H9 (cell line): ENCODE data around the gene PHTF1. TPM values are rescaled to one million over a fixed set of nuclear protein-coding genes. Genes with fewer than 3 reads are reported as not detected.

Source experiments
- DNase-seq: peaks from one replicate; pipeline ENCODE4 v3.0.0-alpha.2; 2017
- H2AFZ ChIP-seq: one replicate; pipeline ENCODE4 v1.6.1; 2013; ENCODE audit warnings: mild to moderate bottlenecking, low read length, control low read depth, moderate library complexity
- H2AK5ac ChIP-seq: 2 replicates; pipeline ENCODE4 v1.6.1; 2013; ENCODE audit warnings: low read length, control low read depth, mixed read lengths; ENCODE audit not compliant: insufficient read length
- H2BK120ac ChIP-seq: one replicate; pipeline ENCODE4 v1.6.1; 2013; ENCODE audit warnings: low read depth, mild to moderate bottlenecking, low read length, control low read depth, inconsistent platforms; ENCODE audit not compliant: poor library complexity, severe bottlenecking
- H2BK12ac ChIP-seq: 2 replicates; pipeline ENCODE4 v1.6.1; 2013; ENCODE audit warnings: low read length, control low read depth, mixed read lengths, low read depth; ENCODE audit not compliant: insufficient read length
- H2BK15ac ChIP-seq: 2 replicates; pipeline ENCODE4 v1.6.1; 2013; ENCODE audit warnings: low read depth, low read length, control low read depth
- H2BK20ac ChIP-seq: one replicate; pipeline ENCODE4 v1.6.1; 2013; ENCODE audit warnings: low read depth, mild to moderate bottlenecking, low read length, control low read depth, inconsistent platforms; ENCODE audit not compliant: poor library complexity, severe bottlenecking
- H2BK5ac ChIP-seq: 2 replicates; pipeline ENCODE4 v1.6.1; 2013; ENCODE audit warnings: low read length, control low read depth, mixed read lengths; ENCODE audit not compliant: insufficient read length
- H3K14ac ChIP-seq: 2 replicates; pipeline ENCODE4 v1.6.1; 2013; ENCODE audit warnings: low read length, control low read depth; ENCODE audit not compliant: insufficient read depth
- H3K18ac ChIP-seq: 2 replicates; pipeline ENCODE4 v1.6.1; 2013; ENCODE audit warnings: low read depth, mild to moderate bottlenecking, mixed read lengths, low read length, control low read depth; ENCODE audit not compliant: insufficient read length
- H3K23ac ChIP-seq: 2 replicates; pipeline ENCODE4 v1.6.1; 2013; ENCODE audit warnings: low read length, control low read depth, mixed read lengths, low read depth; ENCODE audit not compliant: insufficient read length
- H3K23me2 ChIP-seq: 2 replicates; pipeline ENCODE4 v1.6.1; 2013; ENCODE audit warnings: low read depth, mild to moderate bottlenecking, mixed read lengths, low read length, control low read depth; ENCODE audit not compliant: insufficient read length, poor library complexity, severe bottlenecking
- H3K27ac ChIP-seq: 2 replicates; pipeline ENCODE4 v1.5.1; 2013; ENCODE audit warnings: low read length, control low read depth, mixed read lengths, low read depth; ENCODE audit not compliant: insufficient read length
- H3K27me3 ChIP-seq: 2 replicates; pipeline ENCODE4 v1.6.1; 2013; ENCODE audit warnings: low read length, control low read depth, inconsistent platforms; ENCODE audit not compliant: insufficient read depth
- H3K4ac ChIP-seq: 2 replicates; pipeline ENCODE4 v1.6.1; 2013; ENCODE audit warnings: low read depth, mild to moderate bottlenecking, control low read depth, inconsistent platforms, low read length, moderate library complexity
- H3K4me1 ChIP-seq: 2 replicates; pipeline ENCODE4 v1.6.1; 2013; ENCODE audit warnings: low read length, control low read depth, inconsistent platforms; ENCODE audit not compliant: insufficient read depth
- H3K4me2 ChIP-seq: 2 replicates; pipeline ENCODE4 v1.6.1; 2013; ENCODE audit warnings: low read length, control low read depth, mixed read lengths; ENCODE audit not compliant: insufficient read length, insufficient read depth
- H3K56ac ChIP-seq: 2 replicates; pipeline ENCODE4 v1.6.1; 2013; ENCODE audit warnings: low read depth, mild to moderate bottlenecking, mixed read lengths, low read length, control low read depth; ENCODE audit not compliant: insufficient read length
- H3K79me1 ChIP-seq: 2 replicates; pipeline ENCODE4 v1.6.1; 2013; ENCODE audit warnings: low read depth, mild to moderate bottlenecking, moderate library complexity, low read length, control low read depth, inconsistent platforms; ENCODE audit not compliant: insufficient read depth, poor library complexity, severe bottlenecking
- H3K79me2 ChIP-seq: 2 replicates; pipeline ENCODE4 v1.6.1; 2013; ENCODE audit warnings: low read length, control low read depth, inconsistent platforms; ENCODE audit not compliant: insufficient read depth
- H3K9ac ChIP-seq: 2 replicates; pipeline ENCODE4 v1.6.1; 2013; ENCODE audit warnings: low read length, control low read depth, mixed read lengths; ENCODE audit not compliant: insufficient read length; ENCODE audit errors: extremely low read depth
- H3K9me3 ChIP-seq: one replicate; pipeline ENCODE4 v1.6.1; 2013; ENCODE audit warnings: low read depth, low read length, inconsistent platforms; ENCODE audit not compliant: control insufficient read depth
- H3T11ph ChIP-seq: one replicate; pipeline ENCODE4 v1.6.1; 2013; ENCODE audit warnings: mild to moderate bottlenecking, low read length, control low read depth, inconsistent platforms
- H4K20me1 ChIP-seq: one replicate; pipeline ENCODE4 v1.6.1; 2013; ENCODE audit not compliant: control insufficient read depth, insufficient read length, insufficient read depth
- H4K5ac ChIP-seq: 2 replicates; pipeline ENCODE4 v1.6.1; 2013; ENCODE audit warnings: low read depth, mild to moderate bottlenecking, mixed read lengths, low read length, control low read depth; ENCODE audit not compliant: insufficient read length
- H4K8ac ChIP-seq: replicated peaks from 2 replicates; pipeline ENCODE4 v1.6.1; 2013; ENCODE audit warnings: low read length, control low read depth, mixed read lengths, low read depth; ENCODE audit not compliant: insufficient read length
- H4K91ac ChIP-seq: 2 replicates; pipeline ENCODE4 v1.6.1; 2013; ENCODE audit warnings: low read depth, mild to moderate bottlenecking, moderate library complexity, mixed read lengths, low read length, control low read depth; ENCODE audit not compliant: insufficient read length
- H3K27ac Mint-ChIP-seq, 3 experiments: 2 replicates in 2 of 3; 3 replicates in 1 of 3; pipeline ENCODE4 v1.8.0; 2020 to 2021; ENCODE audit warnings: mixed read lengths in 3 of 3, mild to moderate bottlenecking in 1 of 3, moderate library complexity in 1 of 3
- H3K27me3 Mint-ChIP-seq: 2 replicates; pipeline ENCODE4 v1.8.0; 2021; ENCODE audit warnings: low read depth, mild to moderate bottlenecking, moderate library complexity, mixed read lengths
- H3K36me3 Mint-ChIP-seq, 3 experiments: 2 replicates in 2 of 3; 3 replicates in 1 of 3; pipeline ENCODE4 v1.8.0; 2020 to 2021; ENCODE audit warnings: low read depth in 3 of 3, mixed read lengths in 3 of 3; ENCODE audit not compliant: insufficient read depth in 1 of 3
- H3K4me1 Mint-ChIP-seq, 2 experiments: 2 replicates each; pipeline ENCODE4 v1.8.0; 2020; ENCODE audit warnings: mixed read lengths in 2 of 2
- H3K4me3 Mint-ChIP-seq, 2 experiments: 2 replicates in 1 of 2; 3 replicates in 1 of 2; pipeline ENCODE4 v1.8.0; 2020 to 2021; ENCODE audit warnings: mild to moderate bottlenecking in 2 of 2, mixed read lengths in 2 of 2, moderate library complexity in 1 of 2
- H3K9me3 Mint-ChIP-seq, 2 experiments: 2 replicates in 1 of 2; 3 replicates in 1 of 2; pipeline ENCODE4 v1.8.0; 2020; ENCODE audit warnings: mild to moderate bottlenecking in 2 of 2, mixed read lengths in 2 of 2, moderate library complexity in 1 of 2
- CTCF ChIP-seq: fragments of 200-600 bp; sonication (generic); conservative IDR thresholded peaks from 3 replicates; pipeline ENCODE4 v1.8.0; 2021; ENCODE audit warnings: antibody characterized with exemption, mild to moderate bottlenecking
- WGBS: extraction: QIAGEN DNeasy Blood & Tissue Kit; methylation state at CpG from one replicate; pipeline ENCODE4 v1.1.7; 2013; ENCODE audit warnings: missing lambda C conversion rate, low lambda C conversion rate, mixed read lengths; ENCODE audit not compliant: insufficient read length; ENCODE audit errors: extremely low coverage; 5-methylcytosine and 5-hydroxymethylcytosine counted together
- total RNA-seq: library from RNA; stranded (reverse); gene quantifications from 2 replicates; pipeline ENCODE4 v1.2.1, GENCODE V29; 2021

Gene PHTF1
- total RNA-seq, 1 experiment from 2014 or later: 28.4 TPM

GRCh38 chr1:113787663-113788062 lies 28.4 kb upstream of the PHTF1 start:
- no peak overlapping the region for H3T11ph ChIP-seq
- H2BK15ac ChIP-seq: no peak overlapping the region
- Mint-ChIP-seq H3K4me1 (peaks cover 12 to 17% of the 10 kb centered on the region in 2 experiments), H3K9me3 (no peaks in the 10 kb centered on the region), H3K4me3 (no peak overlapping the region), H3K36me3 (0 out of 7 replicates have a peak, but pooled peaks cover 0 to 3% (median 0%) of the 10 kb centered on the region in 3 experiments), H3K27me3 (no peaks in the 10 kb centered on the region; the same call in 1 of the 2 replicates), H3K27ac (no peak overlapping the region)
- no peak overlapping the region for H3K27ac ChIP-seq
- H3K23ac ChIP-seq: no peak overlapping the region
- no peak overlapping the region for H2BK5ac ChIP-seq
- H3K56ac ChIP-seq: no peak overlapping the region
- H3K23me2 ChIP-seq: no peaks in the 10 kb centered on the region
- no peak overlapping the region for H2BK20ac ChIP-seq
- H3K9me3 ChIP-seq: no peaks in the 10 kb centered on the region
- H3K79me1 ChIP-seq: peaks cover 8% of the 10 kb centered on the region
- H3K14ac ChIP-seq: no peak overlapping the region
- no peak for TF ChIP-seq CTCF
- H3K9ac ChIP-seq: no peak overlapping the region
- no peaks in the 10 kb centered on the region for H4K20me1 ChIP-seq
- H2AFZ ChIP-seq: no peak overlapping the region
- H4K8ac ChIP-seq: no peak overlapping the region
- peaks cover 5% of the 10 kb centered on the region; the same call in 1 of the 2 replicates for H3K79me2 ChIP-seq
- no peak overlapping the region for H2AK5ac ChIP-seq
- H2BK120ac ChIP-seq: no peak overlapping the region
- no peaks in the 10 kb centered on the region for H3K27me3 ChIP-seq
- no peak overlapping the region for H4K91ac ChIP-seq
- no peak overlapping the region for H2BK12ac ChIP-seq
- DNase-seq: no peak
- peaks cover 3% of the 10 kb centered on the region; the same call in 1 of the 2 replicates for H3K4me1 ChIP-seq
- no peak overlapping the region for H3K4ac ChIP-seq
- no peak overlapping the region for H4K5ac ChIP-seq
- H3K4me2 ChIP-seq: no peak overlapping the region
- WGBS: no CpG with 5 or more reads among the region's 3 CpGs
- no peak overlapping the region for H3K18ac ChIP-seq
